Frontal cortex (tissue), 4 donors: ENCODE measurements around the gene ALDH16A1. TPM values are rescaled to one million over a fixed set of nuclear protein-coding genes. Genes with fewer than 3 reads are reported as not detected.

Source experiments
- DNase-seq, 2 donors: peaks; one replicate each; pipeline ENCODE4 v3.0.0; 2012; ENCODE audit warnings: low spot score in 2 of 2
- FAIRE-seq: peaks from 2 replicates; lab custom pipeline; 2012; peaks lifted over from hg19 to GRCh38; lab: Jason Lieb, UNC
- total RNA-seq: library from RNA; depleted of rRNA; stranded (reverse); fragments of >200 nt; gene quantifications from one replicate; pipeline ENCODE4 v1.2.3, GENCODE V29; 2014
- donor health status: control.
- donor health status: control.
- donor health status: control.

Gene ALDH16A1
- 11.8 TPM for total RNA-seq

DNA sequence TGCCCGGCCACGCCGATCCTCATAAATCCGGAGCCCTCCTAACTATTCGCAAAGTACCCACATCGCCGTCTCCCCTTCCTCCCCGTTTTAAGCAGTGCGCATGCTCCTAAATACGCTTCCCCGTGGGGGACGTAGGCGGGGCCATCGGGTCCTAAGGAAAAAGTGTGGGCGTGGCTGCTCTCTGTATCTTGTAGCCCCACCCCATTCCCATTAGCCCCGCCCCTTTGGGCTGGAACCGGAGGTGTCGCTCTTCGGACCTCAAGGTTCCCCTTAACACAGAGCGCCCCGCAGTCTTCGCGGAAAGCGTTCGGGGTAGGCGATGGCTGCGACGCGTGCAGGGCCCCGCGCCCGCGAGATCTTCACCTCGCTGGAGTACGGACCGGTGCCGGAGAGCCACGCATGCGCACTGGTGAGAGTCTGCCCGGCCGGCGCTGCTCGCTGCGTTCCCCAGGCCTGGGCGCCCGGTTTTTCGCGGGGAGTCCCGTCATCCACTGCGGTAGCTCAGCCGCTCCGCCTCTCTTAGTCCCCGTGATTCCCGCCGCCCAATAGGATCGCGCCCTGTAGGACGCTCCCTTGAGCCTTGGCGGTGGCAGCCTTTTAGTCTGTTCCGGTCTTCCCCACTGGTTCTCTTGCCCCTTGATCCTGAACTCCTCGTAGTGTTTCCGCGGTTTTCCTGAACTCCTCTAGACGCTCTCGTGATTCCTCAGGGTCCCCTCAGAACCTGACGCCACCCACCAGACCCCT lies at the start of gene ALDH16A1:
Gene ALDH16A1 (plus strand): TSS at position 213 of the 744 bp plus-strand sequence. CDS start 107 bp downstream, at position 320.
- peak; percentile 93 to 98 for DNase-seq
- no peak for FAIRE-seq

DNA sequence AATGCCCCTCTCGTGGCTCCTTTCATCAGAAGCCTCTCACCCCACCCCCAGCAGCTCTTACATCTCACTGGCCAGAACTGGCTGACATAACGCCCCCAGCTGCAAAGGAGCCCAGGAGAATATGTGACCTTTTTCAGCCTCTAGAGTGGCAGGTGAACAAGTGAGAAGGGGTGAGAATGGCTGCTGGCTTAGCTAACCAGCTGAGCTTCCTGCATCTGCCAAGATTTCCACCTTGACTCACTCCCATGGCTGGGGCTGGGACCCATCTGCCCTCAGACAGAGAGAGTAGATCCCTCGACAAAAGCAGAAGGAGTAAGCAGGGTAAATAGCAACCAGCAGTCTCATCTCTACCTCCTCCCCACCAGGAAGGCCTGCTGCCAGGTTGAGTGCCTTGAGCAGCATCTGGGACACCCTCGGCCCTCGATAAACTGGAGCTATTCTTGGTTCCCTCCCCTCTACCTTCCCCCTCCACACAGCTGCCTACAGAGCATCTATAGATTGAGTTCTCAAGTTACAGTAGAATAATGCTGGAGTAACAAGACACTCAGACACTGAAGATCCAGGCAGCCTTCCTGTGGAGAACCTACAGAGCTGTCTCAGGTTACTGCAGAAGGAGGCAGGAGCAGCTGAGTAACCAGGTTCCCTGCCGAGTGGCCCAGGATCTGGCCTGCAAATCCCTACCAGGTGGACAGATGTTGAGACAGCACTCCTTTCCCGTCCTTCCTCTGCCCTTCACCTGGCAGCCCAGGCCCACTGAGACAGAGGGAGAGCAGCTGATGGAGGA lies 49.4 kb upstream of the ALDH16A1 start:
- FAIRE-seq (no peak), DNase-seq (no peak)

DNA sequence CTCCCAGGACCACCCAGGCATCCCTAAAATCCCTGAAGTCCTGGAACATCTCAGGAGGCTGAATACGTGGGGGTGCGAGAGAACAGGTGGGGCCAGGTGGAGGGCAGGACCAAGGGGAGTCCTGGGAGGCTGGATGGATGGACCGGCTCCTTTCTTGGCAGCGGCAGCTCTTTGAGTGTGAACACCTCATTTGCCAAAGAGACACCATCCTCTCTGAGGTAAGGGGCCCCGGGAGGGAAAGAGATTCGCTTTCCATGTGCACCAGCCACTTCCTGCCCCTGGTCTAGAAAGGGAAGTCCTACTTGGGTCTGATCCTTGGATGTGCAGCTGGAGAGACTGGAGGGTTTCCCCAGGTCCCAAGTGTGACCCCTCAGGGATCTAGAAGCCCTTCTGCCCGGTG lies 45.9 kb upstream of the ALDH16A1 start:
- DNase-seq, result no peak
- FAIRE-seq, result no peak

DNA sequence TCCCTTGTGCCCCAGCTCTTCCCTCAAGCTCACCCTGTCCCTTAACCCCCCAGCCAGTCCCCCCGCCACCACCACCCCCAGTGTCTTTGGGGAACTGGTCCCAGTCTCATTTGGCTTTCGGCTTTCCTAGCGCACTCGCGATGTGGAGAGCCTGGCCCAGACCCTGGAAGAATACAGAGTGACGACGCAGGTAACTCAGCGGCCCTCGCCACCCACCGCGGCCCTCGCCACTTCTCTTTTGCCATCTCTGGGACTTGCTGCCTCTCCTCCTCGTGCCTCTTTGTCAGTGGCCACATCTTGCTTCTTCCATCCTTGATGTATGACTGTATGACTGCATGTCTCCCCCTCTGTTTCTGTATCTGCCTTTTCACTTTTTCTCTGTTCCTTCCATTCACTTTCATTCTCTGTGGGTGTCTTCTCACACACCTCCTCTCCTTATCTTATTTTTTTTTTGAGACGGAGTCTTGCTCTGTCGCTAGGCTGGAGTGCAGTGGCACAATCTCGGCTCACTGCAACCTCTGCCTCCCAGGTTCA lies 45.5 kb upstream of the ALDH16A1 start:
- DNase-seq, result no peak
- no peak for FAIRE-seq

DNA sequence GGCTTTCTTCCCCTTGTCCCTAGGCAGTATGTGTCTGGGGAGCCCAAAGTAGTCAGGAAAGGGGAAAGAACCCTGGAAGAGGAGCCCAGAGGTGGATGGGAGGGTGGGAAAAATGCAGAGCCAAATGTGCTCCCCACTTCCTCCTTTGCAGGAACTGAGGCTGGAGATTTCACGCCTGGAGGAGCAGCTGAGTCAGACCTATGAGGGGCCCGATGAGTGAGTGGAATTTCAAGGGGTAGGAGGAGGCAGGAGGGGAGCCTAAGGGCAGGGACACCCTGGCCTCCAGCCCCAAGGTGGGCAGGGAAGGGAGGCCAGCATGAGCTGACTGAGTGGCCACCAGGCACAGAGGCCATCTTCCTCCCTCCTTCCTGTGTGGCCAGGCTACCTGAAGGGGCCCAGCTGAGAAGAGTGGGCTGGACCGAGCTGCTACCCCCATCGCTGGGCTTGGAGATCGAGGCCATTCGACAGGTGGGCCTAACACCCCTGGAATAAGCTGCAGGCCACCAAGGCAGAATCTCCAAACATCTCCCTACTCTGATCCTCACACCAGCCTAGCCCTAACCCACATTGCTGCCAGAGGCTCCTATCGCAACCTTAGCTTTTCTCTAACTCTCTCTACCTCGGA lies 44.1 kb upstream of the ALDH16A1 start:
- FAIRE-seq (no peak), DNase-seq (no peak)

DNA sequence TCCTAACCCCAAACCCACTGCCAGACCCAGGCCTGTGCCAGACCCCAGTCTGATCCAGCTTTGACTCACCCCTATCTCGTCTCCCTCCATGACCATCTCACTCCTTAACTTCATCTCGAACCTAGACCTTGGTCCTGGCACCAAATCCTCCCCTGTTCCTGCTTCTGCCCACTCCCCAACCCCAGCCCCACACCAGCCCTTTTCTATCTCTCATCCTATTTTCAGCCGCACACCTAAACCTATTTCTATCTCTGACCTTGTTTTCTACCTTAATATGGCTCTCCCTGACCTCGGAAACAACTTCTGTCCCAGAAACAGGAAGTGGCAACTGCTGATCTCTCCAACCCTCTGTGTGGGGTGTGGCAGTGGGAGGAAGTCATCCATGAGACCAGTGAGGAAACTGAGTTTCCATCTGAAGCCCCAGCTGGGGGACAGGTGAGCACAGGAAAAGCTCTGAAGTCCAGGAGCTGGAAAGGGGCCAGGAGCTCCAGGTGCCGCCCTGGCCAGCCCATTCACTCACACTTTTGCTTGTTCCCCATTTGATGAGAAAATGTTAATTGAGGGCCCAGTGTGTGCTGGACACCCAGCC lies 43.5 kb upstream of the ALDH16A1 start:
- DNase-seq (no peak), FAIRE-seq (no peak)

DNA sequence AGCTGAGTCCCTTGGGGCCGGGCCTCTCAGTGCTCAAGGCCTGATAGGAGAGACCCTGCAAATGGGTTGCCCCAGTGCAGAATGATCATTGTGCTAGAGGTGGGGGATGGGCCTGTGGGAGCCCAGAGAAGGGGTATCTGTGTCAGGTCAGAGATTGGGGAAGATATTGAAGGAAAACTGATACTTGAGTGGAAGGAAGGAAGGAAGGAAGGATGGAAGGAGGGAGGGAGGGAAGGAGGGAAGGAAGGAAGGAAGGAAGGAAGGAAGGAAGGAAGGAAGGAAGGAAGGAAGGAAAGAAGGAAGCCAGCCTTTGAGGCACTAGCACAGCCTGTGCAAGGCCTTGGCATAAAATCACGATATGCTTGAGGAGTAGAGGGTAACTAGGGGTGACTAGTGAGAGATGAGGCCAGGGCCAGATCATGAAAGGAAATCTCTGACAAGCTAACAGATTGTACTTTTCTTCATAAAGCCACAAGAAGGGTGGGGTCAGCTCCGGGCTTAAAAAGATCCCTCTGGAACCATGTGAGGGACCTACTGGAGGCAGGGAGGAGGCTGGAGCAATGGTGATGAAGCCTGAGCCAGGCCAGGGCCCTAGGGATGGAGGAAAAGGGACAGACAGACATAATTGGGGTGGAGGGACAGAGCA lies 41.2 kb upstream of the ALDH16A1 start:
- no peak for DNase-seq

DNA sequence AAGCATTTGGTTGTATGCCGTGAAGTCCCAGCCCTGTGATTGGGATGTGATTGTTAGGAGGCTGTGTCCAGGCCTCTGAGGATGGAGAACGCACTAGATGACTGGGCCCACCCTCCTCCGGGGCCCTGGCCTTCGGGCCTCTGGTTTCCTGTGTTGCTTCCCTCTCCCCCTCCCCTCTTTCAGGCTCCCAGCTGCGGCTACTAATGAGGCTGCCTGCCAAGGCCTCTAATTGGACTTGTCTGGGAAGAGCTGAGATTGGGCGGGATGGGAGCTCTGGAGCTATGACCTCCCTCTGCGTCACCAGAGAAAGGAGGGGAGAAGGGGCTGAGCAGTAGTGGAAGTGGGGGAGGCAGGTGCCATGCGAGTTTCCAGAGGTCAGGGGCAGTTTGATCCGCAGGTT lies 39.7 kb upstream of the ALDH16A1 start:
- FAIRE-seq (no peak), DNase-seq (peak in 1 of 2 donors; percentile 12)

More for the DNA sequence above, 41.2 kb upstream of the ALDH16A1 start:
- no peak for FAIRE-seq

DNA sequence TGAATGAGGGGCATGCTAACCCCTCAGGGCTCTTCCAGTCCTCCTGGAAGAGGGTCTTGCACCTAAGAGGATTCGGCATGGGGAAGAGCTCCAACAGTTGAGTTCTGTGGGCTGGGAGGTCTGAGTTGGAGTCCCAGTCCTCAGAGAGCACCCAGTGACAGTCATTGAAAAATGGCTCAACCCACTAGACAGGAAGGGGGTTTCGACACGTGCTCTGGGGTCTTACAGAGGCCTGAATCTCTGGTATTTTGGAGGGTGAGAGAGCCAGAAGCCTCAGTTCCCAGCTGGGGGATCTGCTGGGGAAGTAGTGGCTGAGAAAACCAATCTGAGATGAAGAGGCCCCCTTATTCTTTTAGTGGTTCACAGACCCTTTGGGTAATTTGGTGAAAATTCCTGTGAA lies 38.8 kb upstream of the ALDH16A1 start:
- DNase-seq (peak in 1 of 2 donors; percentile 15), FAIRE-seq (no peak)

DNA sequence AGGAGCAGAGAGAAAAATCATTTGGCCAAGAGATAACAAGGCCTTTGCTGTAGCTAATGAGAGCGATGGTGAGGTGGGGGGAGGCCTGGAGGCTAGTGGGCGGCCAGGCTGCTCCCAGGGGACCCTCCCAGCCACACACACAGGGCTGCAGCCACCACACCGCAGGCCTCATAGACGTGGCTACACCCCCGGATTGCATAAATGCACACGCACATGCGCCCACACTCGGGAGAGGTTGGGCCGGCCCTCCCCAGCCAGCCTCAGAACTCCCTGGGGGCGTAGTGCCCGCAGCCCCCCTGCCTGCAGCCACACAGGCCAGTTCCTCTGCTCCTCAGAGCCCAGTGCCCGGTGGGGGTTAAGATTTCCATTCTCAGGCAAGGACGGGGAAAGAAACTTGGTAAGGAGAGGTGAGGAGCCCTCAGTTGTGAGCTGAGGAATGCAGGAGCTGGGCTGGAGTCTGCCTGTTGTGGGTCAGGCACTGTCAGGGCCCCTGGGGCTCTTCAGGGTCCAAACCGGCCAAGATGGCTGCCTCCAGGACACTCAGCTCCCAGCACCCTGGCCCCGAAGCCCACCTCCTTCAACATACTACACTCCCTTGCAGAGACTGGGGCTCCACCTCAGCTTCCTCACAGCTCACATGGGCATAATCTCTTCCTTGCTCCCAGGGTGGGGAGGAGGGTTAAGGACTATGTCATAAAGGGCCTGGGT lies 37.8 kb upstream of the ALDH16A1 start:
- DNase-seq (peak in 1 of 2 donors; percentile 20), FAIRE-seq (no peak)

DNA sequence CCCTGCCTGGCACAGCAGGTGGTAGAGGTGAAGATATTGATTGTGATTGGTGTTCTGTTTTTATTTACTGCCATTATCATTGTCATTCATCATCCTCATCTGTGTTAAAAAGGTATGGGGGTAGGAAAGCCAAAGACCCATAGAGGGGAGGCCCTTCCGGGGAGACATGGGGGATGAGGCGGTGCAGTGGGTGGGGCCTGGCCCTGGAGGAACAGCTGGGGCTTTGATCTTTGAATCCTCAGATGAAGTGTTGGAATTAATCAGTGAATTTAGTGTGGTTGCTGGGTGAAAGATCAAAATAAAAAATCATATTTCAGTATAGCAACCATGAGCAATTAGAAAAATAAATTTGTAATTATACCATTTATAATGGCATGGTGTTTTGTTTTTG lies 37.2 kb upstream of the ALDH16A1 start:
- no peak for FAIRE-seq
- DNase-seq, result no peak

DNA sequence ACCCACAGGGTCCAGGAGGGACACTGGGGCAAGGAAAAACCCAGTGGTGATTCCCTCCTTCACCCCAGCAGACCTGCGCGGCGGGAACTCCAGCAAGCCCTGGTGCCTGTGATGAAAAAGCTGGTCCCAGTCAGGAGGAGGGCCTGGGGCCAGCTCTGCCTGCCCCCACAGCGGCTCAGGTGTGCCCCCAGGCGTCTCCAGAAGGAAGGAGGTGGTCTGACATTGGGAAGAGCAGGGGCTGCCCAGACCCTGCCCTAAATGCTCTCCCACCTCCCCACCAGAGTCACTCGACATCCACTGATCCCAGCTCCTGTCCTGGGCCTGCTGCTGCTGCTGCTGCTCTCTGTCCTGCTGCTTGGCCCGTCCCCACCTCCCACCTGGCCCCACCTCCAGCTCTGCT lies 35.9 kb upstream of the ALDH16A1 start:
- DNase-seq (peak in 1 of 2 donors; percentile 10), FAIRE-seq (no peak)

DNA sequence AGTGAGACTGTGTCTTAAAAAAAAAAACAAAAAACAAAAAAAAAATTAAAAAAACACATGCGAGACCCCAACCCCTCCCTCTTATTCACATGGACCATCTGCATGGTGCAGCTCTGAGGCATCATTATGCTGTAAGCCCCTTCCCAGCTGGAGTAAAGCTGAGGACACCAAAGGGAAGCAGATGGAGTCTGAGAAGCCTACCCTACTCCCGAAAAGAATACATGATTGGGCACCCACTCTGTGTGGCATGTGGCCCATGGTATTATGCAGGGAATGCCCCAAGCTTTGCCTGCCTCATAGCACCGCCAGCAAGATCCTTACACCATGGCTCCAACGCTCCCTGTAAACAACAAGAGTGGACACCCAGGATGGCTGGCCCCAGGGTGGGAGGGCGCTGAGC lies 34.5 kb upstream of the ALDH16A1 start:
- FAIRE-seq, result no peak
- DNase-seq, result no peak

DNA sequence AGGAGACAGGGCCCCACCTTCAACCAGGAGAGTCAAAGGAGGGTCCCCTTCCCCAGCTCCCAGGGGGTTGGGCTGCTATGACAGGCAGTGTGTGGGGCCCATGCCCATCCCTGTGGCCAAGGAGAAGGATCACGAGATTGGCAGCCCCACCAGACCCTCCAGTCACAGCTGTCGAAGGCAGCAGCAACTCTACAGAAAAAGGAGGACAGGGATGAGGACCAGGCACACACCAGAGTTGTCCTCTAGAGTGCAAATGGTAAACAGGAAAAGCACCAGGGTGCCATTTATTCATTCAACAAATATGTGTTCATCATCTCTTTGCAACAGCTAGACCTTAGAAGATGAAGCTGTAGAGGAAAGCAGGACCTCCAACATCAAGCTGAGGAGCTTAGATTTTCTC lies 33.9 kb upstream of the ALDH16A1 start:
- FAIRE-seq (no peak), DNase-seq (no peak)

DNA sequence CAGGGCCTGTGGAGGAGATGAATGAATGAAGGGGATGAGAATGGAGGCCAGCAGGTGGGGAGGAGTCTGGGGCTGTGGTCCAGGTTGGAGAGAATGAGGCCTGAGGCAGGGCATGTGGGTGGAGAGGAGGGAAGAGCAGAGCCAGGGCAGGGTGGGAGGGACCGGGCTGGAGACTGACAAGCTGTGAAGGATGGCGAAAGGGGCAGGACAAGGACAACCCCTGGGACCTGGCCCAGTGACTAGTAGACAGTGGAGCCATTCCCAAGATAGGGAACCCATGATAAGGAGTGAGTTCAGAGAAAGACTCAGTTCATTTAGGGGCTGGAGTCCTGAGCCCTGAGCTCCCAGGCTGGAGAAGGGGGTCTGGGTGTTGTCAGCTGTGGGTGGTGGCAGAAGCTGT lies 32.8 kb upstream of the ALDH16A1 start:
- FAIRE-seq, result no peak
- no peak for DNase-seq

DNA sequence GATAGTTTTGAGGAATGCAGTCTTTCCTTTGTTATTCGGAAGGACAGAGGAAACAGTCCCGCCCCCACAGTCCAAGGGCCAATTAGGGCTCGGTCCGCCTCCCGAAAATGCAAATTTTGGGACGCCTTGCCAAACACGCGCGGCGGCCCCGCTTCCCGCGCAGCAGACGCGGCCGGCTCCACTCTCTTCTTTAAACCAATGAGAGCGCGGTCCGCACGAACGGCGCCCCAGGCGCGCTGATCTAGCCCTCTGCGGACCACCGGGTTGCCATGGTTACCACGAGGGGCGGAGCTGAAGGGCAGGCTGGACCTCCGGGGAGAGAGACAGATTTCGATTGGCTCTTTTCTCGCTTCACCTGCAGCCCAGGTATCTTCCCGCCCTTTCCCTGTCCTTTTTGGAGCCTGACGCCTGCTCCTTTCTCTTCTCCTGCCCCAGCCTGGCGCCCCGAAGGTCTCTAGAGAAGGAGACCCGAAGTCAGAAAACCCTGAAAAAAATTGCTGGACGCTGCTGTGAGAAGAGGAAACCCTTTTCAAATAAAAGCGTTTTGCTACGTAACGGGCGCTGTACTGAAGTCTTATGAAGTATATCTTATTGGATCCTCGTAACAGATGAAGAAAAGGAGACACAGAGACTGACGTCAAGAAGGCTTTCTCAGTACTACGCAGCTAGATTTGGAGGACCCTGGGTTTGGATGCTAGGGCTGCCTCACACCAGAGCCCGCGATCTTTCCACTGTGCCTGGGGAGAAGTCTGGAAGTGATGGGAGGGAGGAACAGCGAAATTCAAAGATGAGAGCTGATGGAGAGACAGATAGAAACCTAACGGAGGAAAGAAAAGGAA lies 31.8 kb upstream of the ALDH16A1 start:
- DNase-seq, result peak; percentile 69 to 82
- no peak for FAIRE-seq

DNA sequence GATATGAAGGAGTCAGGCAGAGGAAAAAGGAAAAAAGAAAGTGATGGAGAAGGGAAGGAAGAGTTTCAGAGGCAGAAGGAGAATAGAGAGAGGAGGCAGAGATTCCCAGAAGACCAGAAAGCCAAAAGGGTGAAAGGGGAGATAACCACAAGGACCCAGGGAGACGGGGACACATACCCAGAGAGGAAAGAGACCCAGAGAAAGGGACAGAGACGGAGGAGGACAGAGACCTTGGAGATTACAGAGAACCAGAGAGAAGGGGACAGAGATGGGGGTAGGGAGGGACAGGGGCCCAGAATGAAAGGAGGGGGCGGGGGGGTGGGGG lies 31.2 kb upstream of the ALDH16A1 start:
- no peak for FAIRE-seq
- no peak for DNase-seq

DNA sequence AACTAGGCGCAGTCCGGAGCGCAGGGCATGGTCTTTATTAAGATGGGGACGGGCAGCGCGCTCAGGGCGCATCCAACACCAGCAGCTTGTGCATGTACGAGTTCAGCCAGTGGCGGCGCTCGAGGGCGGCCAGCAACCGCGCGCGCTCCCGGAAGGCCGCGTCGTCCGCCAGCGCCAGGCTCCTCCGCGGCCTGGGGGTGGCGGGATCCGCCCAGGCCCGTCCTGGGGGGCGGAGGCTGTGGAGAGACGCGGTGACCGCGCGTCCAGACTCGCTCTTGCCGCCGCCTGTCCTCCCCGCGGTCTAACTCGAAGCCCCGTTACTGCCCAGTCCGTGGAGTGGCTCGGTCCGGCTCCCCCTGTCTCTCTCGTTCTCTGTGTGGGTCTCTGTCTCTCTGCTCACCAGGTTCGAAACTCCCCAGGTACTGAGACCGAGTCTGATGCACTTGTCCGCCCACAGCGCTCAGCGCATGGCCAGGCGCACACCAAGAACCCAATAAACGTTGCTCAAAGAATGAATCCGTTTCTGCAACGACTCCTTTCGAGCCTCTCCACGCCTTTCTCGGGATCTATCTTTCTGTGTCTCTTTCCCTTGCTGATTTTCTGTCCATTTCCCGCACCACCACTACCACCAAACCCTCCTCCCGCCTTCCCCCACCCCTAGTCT lies 30.5 kb upstream of the ALDH16A1 start:
- DNase-seq (no peak), FAIRE-seq (no peak)
